Measurements from ENCODE around the gene ZBTB20.

DNA sequence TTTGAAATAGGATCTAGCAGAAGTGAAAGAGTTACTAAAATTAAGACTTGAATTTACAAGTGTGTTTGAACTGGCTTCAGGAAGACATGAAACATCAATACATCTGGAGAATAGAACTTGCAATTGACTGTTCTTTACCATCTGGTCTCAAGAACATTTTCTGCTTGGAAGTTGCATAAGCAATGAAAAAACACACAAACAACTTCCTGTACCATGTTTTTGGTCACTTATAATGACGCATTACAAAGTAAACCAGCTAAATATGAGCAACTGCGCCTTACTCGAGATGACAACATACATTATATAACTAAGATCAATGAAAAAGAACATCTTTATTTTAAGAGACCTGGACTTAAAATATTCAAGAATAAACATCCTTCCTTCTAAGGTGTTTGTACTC is 740.8 kb downstream of the ZBTB20 start:
- TF ChIP-seq CTCF (IDR thresholded peaks at IDR 0.05), result no peak
- no peak for TF ChIP-seq POLR2A (IDR thresholded peaks at IDR 0.05)

Data from thyroid gland (tissue), 4 donors.